NCI-H187 treated with DMSO at 0.1 percent for 48 hours (cell line): Measurements from ENCODE around the gene XRCC5.
"Not testable (repeated sequence)": the region's sequence is repeated elsewhere in the genome, so short reads cannot be mapped to it uniquely, and the experiment has no call there.

ENCODE experiments used
- DNase-seq: peaks from one replicate; lab custom pipeline; 2025; lab: John Stamatoyannopoulos, UW

Gene XRCC5

DNA sequence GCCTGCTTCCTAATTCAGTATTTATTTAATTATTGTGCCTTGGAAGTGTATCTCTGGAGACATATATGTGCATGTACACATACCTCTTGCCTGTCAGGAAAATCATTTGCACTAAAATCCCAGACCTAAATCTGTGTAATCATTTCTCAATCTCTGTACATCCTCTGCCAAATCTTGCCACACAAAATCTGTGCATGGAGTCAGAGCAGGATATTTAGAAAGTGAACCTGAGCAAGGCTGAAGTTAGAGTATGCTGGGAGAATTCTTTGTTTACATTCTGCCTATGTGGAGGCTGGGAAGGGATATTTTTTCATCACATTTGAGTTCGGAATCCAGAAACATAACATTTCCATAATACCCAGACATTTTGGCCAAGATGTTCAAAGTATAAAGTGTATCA is 9.3 kb downstream of the XRCC5 start:
- no peak for DNase-seq

DNA sequence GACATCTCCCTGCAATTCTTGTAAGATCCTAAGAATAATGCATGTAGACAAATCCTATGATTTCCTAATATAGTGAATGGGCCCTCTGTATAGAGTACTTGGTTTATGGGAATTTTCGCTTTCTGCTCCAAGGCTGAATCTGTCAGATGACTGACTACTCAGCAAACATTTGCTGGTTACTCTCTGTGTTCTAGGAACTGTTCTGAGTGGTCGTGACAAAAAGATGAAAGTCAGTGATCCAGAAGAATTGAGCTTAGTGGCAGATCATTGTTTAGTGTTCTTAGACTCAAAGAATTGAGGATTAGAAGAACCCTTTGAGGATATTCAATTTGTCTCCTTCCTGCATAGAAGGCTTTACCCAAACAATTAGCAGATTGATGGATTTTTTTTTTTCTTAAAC is 10.0 kb downstream of the XRCC5 start:
- DNase-seq: no peak

GRCh38 chr2:216119986-216120385 is 10.8 kb downstream of the XRCC5 start:
- DNase-seq: no peak

DNA sequence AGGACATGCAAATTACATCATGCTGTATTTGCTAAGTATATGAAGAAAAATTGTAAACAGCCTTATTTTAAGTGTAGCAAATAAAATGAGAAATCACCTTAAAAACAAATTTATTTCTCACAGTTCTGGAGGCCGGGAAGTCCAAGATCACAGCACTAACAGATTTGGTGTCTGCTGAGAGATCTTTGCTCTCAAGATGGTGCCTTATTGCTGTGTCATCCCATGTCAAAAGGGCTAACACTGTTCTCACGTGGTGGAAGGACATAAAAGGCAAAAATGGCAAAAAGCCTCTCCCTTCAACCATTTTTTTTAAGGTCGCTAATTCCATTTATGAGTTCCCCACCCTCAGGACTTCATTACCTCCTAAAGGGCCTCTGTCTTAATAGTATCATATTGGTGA is 12.1 kb downstream of the XRCC5 start:
- no peak for DNase-seq

- DNase-seq: no peak
Observed at GRCh38 chr2:216126943-216127342, 17.8 kb downstream of the XRCC5 start.

DNA sequence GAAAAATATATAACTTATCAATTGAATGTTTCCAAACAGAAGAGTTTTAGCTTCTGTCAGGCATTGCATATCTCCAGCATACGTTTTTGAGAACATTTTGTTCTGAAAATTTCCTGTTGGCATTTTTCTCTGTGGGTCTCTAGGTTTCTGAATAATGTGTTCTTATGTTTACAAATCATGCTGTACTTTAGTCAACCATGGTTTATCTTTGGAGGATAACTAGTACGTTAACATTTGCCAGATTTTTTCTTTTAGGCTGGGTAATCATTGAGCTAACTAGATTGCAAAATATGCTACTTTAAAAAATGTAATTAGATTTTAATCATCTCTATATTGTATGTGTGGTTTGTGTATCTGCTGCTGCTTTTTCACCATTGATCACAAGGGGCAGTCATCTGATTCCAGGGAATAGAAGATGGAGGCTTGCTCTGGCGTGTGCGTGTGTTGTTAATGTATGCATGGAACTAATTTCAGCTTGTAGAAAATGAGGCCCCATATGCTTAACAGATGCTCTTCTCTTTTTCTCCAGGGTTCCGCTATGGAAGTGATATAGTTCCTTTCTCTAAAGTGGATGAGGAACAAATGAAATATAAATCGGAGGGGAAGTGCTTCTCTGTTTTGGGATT is 21.3 kb downstream of the XRCC5 start:
- no peak for DNase-seq

GRCh38 chr2:216131175-216131926 is 22.2 kb downstream of the XRCC5 start:
- no peak for DNase-seq

GRCh38 chr2:216132585-216132984 is 23.4 kb downstream of the XRCC5 start:
- no peak for DNase-seq

DNA sequence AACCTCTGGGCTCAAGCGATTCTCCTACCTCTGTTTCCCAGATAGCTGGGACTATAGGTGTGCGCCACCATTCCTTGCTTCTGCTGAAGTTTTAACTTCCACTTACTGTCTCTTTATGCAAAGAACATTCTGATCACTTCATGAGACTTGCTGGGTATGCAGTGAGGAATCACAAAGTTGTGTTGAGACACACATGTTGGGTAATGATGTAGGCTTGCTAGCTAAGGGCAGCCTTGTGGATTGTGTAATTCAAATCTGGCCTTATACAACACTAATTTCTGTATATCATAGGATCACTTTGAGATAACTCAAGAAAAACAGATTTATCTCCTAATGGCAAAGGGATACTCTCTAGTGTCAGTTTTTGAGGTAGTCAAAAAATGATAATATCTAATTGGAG is 24.2 kb downstream of the XRCC5 start:
- DNase-seq: no peak

GRCh38 chr2:216134958-216135541 is 25.9 kb downstream of the XRCC5 start:
- no peak for DNase-seq

GRCh38 chr2:216139884-216140283 is 30.7 kb downstream of the XRCC5 start:
- no peak for DNase-seq

- not testable (repeated sequence) for DNase-seq
Observed at GRCh38 chr2:216141516-216141915, 32.4 kb downstream of the XRCC5 start.

- no peak for DNase-seq
Observed at GRCh38 chr2:216142540-216142939, 33.4 kb downstream of the XRCC5 start.

DNA sequence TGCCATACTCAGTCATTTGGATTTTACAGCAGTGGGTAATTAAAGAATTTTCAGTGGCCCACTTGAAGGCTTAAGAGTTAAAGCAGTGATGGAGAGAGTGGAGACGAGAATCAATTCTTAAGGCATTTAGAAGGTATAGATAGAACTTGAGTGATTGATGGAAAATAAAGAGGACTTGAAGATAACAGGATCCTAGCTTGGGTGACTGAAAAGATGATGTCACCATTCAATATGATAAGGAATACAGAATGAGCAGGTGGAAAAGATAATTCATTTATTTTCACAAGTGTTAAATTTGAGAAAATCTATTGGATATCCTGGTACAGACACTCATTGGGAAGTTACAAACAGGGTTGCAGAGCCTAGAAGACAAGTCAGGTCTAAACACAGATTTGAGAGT is 35.2 kb downstream of the XRCC5 start:
- no peak for DNase-seq

DNA sequence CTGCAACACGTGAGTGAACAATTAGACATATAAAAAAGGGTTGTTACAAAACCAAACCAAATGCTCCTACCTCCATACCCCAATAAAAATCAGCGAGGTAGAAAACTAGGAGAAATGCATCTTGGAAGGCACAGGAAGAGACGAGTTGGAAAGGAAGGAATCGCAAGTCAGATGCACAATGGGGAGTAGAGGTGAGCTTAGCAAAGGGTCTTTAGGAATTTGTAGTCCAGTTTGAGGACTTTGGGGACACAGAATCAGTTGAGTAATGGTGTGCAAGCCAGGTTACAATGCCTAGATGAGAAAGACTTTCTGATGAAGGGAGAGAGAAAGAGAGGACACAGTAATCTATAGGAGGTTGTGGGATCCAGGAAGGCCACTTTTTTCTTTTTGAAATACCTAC is 35.7 kb downstream of the XRCC5 start:
- no peak for DNase-seq

GRCh38 chr2:216146573-216146972 is 37.4 kb downstream of the XRCC5 start:
- no peak for DNase-seq

DNA sequence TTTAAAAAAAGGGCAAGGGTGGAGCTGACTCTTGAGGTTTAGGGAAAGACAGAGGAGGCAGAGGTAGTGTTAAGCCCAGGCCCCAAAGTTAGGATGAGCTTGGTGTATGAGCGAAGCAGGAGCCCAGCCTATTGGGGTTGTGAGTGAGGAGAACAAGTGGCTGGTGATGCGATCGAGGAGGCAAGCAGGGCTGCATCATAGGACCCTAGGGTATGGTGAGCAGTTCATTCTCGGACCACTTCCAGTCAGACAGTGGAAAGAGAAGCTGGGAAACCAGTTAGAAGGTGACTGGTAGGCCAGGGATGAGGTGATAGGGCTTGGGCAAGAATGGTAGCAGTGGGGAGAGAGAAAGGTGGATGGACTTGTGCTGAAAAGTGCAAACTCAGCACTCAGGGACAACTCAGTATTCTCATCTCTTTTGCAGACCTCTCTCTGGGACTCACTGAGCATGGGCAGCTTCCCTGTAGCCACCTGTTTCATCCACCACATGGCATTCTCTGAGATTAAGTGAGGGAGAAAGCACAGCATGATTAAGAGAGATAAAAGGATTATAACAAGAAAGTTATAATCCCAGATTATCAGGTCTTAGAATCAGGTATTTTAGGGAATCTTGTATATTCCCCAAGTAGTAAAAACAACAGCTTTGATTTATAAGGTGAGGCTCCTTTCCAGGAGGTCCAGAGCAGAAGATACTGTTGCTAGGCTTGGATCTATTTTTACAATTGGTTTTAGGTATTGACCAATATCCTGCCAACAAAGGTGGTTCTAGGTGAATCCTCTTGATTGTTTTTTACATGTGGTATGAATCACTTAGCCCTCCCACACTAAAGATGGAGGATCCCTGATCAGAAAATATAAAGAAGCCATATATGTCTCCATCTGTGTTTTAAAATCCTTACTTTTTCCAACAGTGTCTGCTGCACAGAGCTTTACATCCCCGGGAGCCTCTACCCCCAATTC is 38.3 kb downstream of the XRCC5 start:
- DNase-seq: no peak

DNA sequence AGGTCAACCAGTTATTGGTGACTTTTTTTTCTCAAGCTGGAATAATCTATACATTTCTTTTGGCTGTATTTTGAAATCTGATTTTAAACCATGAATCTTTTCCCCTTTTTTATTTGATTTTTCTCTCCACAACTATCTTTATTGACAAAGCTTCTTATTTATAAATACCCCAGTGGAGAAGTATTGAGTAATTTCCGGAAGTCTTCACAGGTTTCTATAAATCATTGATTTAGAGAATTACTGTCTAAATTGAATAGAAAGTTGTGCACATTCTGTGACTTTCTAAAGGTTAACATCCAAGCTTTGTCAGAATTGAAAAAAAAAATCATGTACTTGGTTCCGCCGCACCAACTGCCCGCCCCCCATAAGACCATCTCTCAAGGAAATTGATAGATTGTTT is 39.8 kb downstream of the XRCC5 start:
- no peak for DNase-seq

GRCh38 chr2:216149741-216150140 is 40.6 kb downstream of the XRCC5 start:
- no peak for DNase-seq

- DNase-seq: no peak
Observed at GRCh38 chr2:216151313-216152025, 42.3 kb downstream of the XRCC5 start.

DNA sequence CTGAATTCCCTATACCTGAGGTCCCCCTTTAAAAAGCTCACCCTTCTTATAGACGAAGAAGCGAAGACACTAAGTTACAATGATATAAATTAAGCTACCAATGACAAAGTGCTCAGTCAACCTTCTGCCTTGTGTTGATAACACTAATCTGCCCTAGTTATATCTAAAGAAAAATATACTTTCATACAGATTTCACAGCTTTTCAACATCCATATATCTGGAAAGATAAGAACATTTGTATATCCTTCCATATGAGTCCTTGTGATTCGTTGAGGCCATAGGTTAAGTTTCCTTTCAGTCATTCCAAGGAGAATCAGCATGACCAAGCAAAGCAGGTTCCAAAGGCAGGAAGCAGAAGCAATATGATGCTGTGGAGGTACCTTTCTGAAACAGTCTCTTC is 46.8 kb downstream of the XRCC5 start:
- no peak for DNase-seq

- no peak for DNase-seq
Observed at GRCh38 chr2:216156822-216157221, 47.7 kb downstream of the XRCC5 start.
